Occipital lobe (tissue), 2 donors: ENCODE data around the gene SPCS1. TPM values are rescaled to one million over a fixed set of nuclear protein-coding genes. Genes with fewer than 3 reads are reported as not detected.
"Not testable (repeated sequence)": the region's sequence is repeated elsewhere in the genome, so short reads cannot be mapped to it uniquely, and the experiment has no call there.

ENCODE experiments used
- DNase-seq: peaks from one replicate; lab custom pipeline; 2025; lab: John Stamatoyannopoulos, UW
- total RNA-seq: library from RNA; depleted of rRNA; stranded (reverse); fragments of >200 nt; gene quantifications from one replicate; pipeline ENCODE4 v1.2.3, GENCODE V29; 2014

SPCS1 gene
- total RNA-seq, 1 donor from 2014 or later: 29.6 TPM

DNA sequence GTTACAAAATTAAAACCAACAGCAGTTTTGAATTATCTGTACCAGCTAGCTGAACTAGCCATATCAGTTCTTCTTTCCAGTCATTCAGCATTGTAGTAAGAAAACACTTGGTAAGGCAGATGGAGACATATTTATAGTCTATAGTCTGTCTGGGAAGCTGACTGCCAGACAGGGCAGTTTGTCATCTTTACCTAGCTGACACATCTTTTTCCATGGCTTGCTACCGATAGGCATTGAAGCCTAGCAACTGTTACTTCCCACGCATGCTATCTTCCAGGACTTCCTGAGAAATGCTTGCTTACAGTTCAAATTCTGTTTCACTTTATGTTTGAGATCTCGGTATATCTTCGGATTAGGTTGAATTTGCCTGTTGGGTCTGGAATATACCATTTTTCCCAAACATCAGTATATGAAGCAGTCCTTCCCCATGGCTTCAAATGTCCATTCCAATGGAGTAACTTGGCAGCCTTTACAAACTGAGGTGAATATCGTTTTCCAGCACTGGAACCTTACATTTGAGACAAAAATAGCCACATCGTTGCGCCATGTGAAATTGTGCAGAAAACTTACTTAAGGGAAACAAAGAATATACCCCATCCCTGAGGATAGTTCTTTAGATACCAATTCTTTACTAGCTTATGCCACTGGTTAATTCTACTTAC lies 11.2 kb upstream of the SPCS1 start:
- no peak for DNase-seq

DNA sequence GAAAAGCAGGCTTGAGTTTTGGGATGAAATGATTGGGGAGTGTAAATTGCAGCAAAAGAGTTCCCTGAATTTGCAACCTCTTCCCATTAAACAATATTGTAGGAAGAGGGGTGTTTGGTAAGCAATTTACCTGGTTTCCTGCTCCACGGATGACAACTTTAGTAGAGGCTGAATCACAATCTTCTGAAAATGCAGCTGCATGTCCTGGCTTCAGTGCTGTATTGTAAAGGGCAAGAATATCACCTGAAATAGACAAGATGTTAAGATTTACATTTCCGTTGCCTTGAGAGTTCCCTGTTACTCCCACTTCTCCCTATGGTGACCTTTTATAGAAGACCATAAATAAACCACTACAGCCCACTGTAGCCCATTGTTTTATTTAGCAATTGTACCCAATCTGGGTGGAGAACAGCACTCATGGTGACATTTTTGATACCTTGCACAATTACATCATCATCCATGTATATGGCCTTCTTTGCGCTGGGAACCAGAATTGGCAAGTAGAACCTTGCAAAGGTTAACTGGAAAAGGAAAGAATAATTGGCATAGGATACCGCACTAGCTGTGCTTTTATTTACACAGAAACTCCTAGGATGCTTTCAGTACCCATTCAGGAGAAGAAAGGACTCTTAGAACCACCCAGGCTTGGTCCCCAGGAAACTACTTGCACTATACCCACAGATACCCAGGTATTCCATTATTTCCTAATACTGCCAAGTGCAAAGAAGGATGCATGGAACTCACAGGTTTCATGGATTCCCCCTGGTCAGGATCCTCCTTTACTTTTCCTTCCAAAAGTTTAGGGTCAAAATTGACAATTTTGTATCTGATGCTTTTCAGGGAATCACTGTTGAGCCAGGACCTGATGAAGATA lies 9.9 kb upstream of the SPCS1 start:
- DNase-seq: no peak

GRCh38 chr3:52696830-52697631 lies 8.9 kb upstream of the SPCS1 start:
- DNase-seq: no peak

- no peak for DNase-seq
Measured at GRCh38 chr3:52697632-52697965, 8.3 kb upstream of the SPCS1 start.

DNA sequence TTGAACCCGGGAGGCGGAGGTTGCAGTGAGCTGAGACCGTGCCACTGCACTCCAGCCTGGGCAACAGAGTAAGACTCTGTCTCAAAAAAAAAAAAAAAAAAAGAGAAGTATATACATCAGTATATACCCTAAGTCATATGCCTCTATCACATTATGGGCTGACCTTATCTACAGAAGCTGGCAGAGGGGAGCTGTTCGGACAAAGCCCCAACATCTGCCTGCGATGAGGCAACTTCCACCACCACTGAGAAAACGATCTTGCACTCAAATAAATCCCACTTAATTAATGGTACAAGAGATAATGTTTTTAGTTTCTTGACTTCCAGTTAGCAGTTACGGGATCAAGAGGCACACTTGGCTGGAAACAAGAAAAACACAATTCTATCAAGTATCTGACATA lies 2.6 kb upstream of the SPCS1 start:
- no peak for DNase-seq

GRCh38 chr3:52704611-52705437 lies 1.1 kb upstream of the SPCS1 start:
- DNase-seq: no peak

DNA sequence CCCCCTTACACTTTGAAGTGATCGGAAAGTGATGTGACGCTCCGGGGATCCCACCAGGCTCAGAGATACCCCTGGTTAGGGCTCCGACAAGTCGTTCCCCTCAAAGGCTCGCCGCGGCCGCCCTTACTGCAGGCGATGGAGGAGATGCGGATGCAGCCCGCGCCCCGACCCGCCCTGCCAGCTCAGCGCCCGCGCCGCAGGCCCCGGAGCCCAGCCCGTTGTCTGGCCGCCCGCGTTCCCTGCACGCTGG lies 543 bp upstream of the SPCS1 start:
- no peak for DNase-seq

GRCh38 chr3:52707585-52707984 lies 1.7 kb downstream of the SPCS1 start:
- no peak for DNase-seq

- DNase-seq: no peak
Measured at GRCh38 chr3:52710512-52710911, 4.6 kb downstream of the SPCS1 start.

DNA sequence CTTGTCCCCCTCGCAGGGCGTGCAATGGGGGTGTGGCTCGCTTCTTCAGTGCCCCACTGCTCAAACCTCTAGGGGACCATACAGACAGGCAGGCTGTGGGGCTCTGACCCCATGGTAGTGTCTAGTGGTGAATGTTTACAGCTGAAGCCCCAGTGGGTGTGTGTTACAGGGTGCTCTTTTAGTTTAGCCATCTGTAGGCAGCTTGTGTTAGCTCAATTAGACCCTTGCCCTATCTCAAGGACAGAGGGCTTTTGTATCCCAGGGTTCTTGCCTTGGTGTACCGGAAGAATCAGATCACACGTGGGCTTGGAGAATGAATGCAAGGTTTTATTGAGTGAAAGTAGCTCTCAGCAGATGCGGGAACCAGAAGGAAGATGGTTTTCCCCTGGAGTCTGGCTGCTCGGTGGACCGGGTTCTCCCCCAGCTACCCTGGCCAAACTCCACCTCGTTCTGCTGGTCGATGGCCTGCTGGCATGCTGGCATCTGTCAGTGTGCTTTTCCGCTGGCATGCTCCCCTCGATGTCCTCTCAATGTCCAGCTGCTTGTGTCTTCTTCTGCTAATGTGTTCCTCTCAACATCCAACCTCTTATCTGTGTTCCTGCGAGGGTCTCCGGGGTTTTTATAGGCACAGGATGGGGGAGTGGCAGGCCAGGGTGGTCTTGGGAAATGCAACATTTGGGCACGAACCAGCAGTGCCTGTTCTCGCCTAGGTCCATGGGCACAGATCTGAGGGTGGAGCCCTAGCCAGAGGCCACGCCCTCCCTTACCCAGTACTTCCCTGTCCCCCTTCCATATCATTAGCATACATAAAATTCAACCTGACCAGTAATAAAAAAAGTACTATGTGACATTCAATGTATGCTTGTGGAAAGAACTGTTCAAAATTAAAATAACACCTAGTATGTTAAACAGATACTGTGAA lies 6.6 kb downstream of the SPCS1 start:
- DNase-seq: no peak

DNA sequence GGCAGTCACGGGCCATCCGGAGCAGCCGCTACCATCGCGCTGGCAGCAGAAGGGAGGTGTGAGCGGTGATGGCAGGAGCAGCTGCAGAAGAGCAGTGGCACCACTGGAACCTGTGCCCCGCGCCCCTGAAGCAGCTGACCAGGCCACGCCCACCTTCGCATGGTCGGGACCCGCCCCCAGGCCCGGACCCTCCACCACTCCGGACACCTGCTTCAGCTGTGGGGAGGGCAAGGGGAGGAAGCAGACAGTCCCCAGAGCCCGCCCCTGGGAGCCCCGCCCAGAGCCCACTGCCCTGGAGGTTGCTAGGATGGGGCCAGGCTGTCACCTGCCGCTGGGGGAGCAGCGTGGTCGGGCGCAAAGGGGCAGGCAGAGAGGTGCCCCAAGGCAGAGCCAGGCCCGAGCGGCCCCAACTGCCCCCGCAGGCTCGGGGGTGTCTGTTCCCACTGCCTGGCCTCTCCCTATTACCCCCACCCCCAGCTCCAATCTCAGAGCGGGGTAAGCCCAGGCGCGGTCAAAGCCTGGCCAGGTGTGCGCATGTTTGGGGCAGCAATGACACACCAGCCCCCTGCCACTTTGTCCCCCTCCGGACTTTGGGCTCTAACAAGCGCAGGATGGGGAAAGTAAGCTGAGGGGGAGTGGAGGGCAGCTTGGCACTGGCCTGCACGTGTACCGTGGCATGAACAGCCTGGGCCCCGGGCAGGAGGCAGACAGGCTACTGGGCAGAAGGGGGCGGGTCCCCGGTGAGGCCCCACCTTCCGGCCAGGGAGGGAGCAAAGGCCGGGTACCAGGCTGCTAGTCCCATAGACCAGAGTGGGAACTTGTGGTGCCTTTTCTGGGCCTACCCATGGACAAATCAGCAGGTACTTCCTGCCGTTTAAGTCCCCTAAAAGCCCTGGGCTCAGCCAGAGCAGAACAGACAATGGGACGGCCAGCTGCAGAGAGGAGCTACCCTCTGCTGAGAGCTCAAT lies 8.7 kb downstream of the SPCS1 start:
- no peak for DNase-seq

DNA sequence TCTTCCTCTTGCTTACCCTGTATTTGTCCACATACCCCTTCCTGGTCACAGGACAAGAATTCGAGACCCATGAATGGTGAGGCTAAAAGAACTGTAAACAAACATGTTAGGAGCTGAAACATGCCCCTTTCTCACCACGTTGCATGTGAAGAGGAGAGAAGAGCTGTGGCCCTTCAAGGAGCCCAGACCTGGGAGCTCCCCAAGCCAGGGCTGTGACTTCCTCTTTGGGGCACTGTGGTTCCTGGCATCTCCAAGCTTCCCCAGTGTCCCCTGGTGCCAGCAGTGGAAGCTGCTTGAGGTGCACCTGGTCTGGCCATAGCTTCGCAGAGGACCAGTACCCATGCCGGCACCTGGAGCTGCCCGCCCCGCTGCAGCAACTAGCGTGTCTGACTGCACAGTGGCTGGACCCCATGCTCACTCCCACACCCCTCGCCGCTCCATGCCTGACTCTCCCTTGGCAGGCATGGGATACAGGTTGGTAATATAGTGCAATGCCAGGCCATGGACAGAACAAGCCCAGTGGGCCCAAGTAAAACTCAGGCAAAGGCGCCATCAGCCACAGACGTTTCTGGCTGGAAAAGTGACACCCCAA lies 9.9 kb downstream of the SPCS1 start:
- no peak for DNase-seq

- no peak for DNase-seq
Measured at GRCh38 chr3:52719618-52720017, 13.7 kb downstream of the SPCS1 start.

GRCh38 chr3:52721002-52721729 lies 15.3 kb downstream of the SPCS1 start:
- DNase-seq: no peak

- no peak for DNase-seq
Measured at GRCh38 chr3:52721730-52722008, 15.8 kb downstream of the SPCS1 start.

- no peak for DNase-seq
Measured at GRCh38 chr3:52722491-52722890, 16.6 kb downstream of the SPCS1 start.

GRCh38 chr3:52723935-52724334 lies 18.0 kb downstream of the SPCS1 start:
- DNase-seq: no peak

- DNase-seq: no peak
Measured at GRCh38 chr3:52724511-52724910, 18.6 kb downstream of the SPCS1 start.

DNA sequence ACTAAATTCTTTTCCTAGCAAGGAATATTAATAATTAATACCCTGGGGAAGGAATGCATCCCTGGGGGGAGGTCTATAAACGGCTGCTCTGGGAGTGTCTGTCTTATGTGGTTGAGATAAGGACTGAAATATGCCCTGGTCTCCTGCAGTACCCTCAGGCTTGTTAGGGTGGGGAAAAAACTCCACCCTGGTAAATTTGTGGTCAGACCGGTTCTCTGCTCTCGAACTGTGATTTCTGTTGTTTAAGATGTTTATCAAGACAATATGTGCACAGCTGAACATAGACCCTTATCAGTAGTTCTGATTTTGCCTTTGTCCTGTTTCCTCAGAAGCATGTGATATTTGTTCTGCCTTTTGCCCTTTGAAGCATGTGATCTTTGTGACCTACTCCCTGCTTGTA lies 22.8 kb downstream of the SPCS1 start:
- not testable (repeated sequence) for DNase-seq
